GM21381 (cell line): ENCODE measurements around the gene PEG3.
"Not testable (repeated sequence)": the region's sequence is repeated elsewhere in the genome, so short reads cannot be mapped to it uniquely, and the experiment has no call there.

Source experiments
- ATAC-seq: cut with Tn5 transposase; IDR thresholded peaks from one replicate; pipeline ENCODE4 v1.9.1; 2021; ENCODE audit warnings: mild to moderate bottlenecking, moderate library complexity; ENCODE audit not compliant: unreplicated experiment

Gene PEG3

DNA sequence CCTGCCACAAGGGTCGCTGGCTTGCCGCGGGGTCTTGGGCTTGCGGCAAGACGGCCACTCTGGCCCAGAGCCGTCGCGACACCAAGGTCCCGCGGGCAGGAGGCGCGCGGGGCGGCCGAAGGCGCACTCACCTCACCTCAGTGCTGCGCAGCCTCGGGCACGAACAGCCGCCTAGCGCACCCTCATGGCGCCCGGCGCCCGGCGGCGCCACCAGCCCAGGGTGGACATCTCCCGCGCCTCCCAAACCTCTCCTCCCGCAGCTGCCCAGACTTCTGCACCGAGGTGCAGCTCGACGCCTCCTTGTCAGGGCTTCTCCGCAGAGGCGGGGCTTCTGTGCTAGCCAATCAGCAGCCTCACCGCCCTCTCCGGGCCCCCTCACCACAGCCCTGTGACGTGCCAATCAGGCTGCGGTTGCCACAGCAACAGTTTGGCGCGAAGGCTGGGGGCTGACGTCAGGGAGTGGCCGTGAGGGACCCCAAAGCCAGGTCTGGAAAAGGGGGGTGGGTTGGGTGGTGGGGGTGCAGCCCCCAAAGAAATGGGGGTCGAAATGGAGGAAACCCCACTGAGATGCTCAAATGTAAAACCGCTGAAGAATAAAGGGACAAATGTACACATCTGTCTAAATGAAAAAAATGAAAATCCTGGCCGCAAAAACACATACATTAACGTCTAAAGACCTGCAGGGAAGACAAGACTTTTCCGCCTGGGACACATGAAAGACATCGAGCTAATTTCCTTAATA, at the start of gene PEG3, which contains the start of gene ZIM2:
Gene PEG3, minus strand, starts transcription at position 276 of the 742 bp plus-strand sequence. CDS start 16,071 bp downstream, outside the sequence.
Gene ZIM2, minus strand, starts transcription at position 276 of the 742 bp plus-strand sequence. CDS start 16,449 bp downstream, outside the sequence.
- ATAC-seq, result no peak

- ATAC-seq, result no peak
Measured at GRCh38 chr19:56885173-56885985, 44.9 kb upstream of the PEG3 start.

GRCh38 chr19:56884441-56884840, 43.9 kb upstream of the PEG3 start:
- ATAC-seq, result no peak

DNA sequence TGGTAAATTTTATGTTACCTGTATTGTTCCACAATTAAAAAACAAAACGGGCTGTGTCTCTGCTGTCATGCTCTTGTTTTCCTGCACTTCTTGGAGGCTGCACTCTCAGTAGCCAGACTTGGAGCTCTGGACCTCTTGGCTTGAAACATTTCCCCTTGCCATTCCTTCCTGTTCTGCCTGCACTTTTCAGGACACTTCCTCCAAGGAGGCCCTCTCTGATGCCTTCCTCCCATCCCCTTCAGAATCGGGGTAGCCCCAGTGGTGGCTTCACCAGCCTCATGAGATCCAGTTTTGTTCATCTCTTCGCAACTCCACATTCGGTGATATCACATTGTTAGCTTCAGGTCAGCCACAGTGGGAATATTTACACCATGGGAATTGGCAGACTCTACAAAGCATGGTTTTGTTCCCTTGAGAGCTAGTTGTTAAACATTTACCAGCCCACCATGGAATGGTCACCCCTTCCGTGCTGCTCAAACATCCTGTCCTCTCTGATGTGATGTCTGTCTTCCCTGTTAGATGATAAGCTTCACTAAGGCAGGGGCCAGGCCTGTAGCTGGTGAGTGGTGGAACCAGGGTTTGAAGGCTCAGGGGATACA, 40.2 kb upstream of the PEG3 start:
- no peak for ATAC-seq

DNA sequence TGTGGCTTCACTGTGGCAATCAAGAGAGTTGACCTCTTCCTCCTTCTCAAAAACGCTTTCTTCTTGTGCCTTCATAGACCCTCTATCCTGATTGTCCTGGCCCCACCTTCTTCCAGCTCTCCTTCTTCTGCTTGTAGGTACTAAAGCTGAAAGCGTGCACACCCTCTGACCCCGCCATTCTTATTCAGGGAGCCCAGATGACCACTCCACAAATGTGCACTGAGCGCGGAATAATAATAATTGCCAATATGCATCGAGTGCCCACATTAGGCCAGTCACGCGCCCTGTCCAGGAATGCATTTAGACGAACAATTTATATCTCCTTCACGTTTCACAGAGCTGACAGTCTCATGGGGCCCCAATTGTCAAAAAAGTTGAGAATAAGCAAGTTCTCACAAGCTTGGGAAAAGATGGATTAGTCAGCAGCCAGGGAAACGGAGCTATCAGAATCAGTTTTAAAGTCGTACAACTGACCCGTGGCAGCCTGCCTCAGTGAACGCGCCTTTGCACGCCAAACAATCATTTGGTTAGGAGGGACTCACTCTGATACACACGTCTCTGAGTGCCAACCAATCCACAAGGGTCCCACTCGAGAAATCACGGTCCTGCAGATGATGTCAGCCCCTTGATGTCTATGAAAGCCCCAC, 36.7 kb upstream of the PEG3 start:
- ATAC-seq, result no peak

DNA sequence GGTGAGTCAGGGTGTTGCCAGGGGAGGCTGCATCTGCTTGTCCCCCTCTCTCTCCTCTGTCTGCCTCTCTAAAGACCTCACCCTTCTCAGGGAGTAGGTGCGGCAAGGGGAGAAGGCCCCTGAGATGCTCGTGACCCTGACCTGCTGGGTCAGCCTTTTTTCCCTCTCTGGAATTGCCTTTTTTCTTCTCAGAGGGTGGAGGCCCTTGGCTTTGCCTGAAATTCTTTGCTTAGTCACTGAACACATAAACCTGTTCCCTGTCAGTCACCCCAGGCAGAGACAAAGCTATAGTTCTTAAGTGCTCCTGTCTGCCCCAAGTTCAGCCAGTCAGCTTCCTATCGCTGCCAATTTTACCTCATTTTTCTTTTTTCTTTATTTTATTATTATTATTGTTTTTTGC, 35.2 kb upstream of the PEG3 start:
- ATAC-seq, result no peak

DNA sequence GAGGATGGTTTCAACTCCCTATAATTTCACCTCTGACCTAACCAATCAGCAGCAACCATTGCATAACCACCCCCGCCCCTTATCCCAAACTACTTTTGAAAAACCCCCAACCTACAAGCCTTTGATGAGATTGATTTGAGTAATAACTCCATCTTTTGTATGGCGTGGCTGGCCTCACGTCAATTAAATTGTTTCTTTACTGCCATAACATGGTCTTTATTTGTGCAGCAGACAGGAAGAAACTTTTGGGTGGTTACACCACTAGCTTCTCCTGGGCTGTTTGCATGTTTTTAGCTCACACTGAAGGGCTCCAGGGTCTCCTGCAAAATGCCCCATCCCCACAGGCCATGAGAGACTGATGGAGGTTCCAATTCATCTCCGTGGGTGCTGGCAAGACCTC, 34.0 kb upstream of the PEG3 start:
- ATAC-seq, result no peak

GRCh38 chr19:56873493-56873892, 33.0 kb upstream of the PEG3 start:
- no peak for ATAC-seq

DNA sequence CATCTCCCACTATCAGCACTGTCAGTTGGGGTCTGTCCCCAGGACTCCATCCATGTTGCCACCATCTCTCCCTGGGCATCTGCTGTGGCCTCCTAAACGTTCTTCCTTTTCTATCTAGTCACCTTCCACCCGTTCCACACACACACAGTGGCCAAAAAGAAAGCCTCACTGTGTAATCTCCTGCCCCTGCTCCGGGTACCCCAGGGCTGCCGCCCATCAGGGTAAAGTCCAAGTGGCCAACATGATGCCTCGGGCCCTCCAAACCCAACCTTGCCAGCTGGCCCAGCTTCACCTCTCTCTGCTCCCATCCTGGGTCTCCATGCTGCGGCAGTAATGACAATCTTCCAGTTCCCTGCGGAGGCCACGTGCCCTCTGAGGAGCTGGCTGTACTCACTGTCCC, 29.4 kb upstream of the PEG3 start:
- ATAC-seq, result no peak

DNA sequence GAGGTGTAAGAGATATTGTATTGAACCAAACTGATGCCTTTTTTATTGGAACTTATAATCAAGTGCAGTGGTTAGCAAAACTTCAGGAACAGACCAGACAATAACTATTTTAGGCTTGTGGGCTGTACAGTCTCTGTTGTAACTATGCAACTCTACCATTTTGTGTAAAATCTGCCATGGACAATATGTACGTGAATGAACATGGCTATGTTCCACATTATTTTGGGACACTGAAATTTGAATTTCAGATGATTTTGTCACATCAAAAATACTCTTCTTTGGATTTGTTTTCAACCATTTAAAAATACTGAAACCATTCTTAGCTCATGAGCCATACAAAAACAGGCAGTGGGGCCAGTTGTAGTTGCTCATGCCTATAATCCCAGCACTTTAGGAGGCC, 27.9 kb upstream of the PEG3 start:
- ATAC-seq, result no peak

- ATAC-seq, result no peak
Measured at GRCh38 chr19:56866538-56866937, 26.0 kb upstream of the PEG3 start.

GRCh38 chr19:56864443-56865125, 24.1 kb upstream of the PEG3 start:
- no peak for ATAC-seq

- no peak for ATAC-seq
Measured at GRCh38 chr19:56862741-56863140, 22.2 kb upstream of the PEG3 start.

- ATAC-seq, result not testable (repeated sequence)
Measured at GRCh38 chr19:56860409-56860808, 19.9 kb upstream of the PEG3 start.

- ATAC-seq, result no peak
Measured at GRCh38 chr19:56858026-56858425, 17.5 kb upstream of the PEG3 start.

GRCh38 chr19:56856822-56857221, 16.3 kb upstream of the PEG3 start:
- ATAC-seq, result no peak

GRCh38 chr19:56852361-56852760, 11.8 kb upstream of the PEG3 start:
- ATAC-seq, result not testable (repeated sequence)

DNA sequence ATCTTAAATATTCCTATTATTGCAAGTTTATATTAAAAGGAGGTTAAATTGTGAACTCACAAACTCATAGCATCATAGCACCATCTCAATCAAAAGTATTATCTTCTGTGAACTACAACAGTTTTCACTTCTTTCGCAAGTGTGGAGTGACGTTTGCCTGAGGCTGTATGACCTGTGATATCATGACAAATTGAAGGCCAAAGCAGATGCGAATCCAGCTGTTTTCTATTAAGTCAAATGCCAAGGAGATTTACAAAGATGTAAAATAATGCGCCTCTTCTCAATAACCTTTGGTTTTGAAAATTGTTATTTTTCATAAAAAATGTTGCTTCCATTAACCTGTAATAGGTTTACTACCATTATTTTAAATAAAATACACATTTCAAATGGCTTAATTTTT, 7.6 kb upstream of the PEG3 start:
- no peak for ATAC-seq

DNA sequence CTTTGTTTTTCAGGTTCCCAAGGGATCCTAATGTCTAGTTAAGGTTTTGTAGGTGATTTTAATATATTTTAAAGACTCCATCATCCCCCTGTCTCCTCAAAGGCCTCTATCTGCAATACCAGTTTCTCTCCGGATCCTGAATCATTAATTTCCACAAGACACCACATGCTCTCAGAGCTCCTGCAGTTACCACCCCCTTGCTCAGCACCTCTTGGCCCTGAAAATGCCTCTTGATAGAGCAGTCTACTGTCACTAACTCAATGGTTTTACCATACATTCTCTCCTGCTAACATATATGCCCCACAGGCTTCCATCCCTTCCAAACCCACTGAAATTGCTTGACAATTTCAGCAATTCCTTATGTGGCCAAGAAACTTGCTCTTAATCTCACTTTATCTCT, 1.9 kb upstream of the PEG3 start:
- no peak for ATAC-seq

GRCh38 chr19:56841193-56841543, 642 bp upstream of the PEG3 start:
- ATAC-seq, result no peak
